ENCODE data around the gene B4GALT6.

Gene B4GALT6

DNA sequence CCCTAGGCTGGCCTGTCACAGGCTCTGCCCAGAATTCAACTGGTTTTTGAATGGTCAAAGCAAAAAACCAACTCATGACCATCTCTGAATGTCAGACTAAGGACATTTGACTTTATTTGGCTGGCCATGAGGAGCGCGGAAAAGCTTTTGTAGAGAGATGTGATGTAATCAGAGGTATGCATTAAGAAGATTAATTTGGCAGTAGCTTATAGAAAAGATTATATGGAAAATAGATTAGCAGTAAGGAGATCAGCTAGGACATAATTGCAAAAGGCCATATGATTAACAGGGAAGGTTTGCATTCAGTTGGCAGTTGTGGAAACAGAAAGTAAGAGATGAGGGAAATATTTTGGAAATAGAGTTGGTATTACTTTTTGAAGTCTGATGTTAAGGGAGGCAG is 105.0 kb downstream of the B4GALT6 start:
- peaks cover 12% of the 10 kb centered on the region for H3K4me1 ChIP-seq (ENCODE audit: control insufficient read depth, insufficient read depth, low read length, poor library complexity, severe bottlenecking)
- H3K9me3 ChIP-seq (ENCODE audit: control insufficient read depth, low read length), result no peaks in the 10 kb centered on the region
- 92% methylated on average over 2 of the region's 2 CpGs; no CpG with 5 or more reads in 1 of the 2 experiments for WGBS, 2 experiments (ENCODE audit: insufficient coverage in 2 of 2)
- no peak overlapping the region for H3K27ac ChIP-seq (ENCODE audit: low read depth, low read length, severe bottlenecking)
- H3K36me3 ChIP-seq (ENCODE audit: control insufficient read depth, insufficient read depth, low read length), result no peaks in the 10 kb centered on the region
- no peak overlapping the region for H3K4me3 ChIP-seq (ENCODE audit: extremely low read depth, insufficient read depth, low read length, poor library complexity, severe bottlenecking)

DNA sequence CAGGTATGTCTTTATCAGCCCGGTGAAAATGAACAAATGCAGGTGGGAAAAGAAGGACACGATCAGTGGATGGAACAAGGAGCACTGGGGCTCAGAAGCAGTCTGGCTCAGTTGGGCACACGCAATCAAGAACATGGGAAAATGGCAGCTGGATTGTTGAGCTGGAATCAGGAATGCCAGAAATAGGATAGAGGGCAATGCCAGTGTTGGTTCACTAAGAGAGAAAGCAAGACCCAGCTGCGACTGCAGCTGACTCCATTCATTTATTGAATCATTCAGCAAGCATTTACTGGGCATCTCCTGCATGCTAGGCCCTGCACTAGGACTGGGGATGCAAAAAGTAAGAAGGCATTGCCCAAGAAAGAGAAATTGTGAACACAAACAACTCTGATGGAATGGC is 106.3 kb downstream of the B4GALT6 start:
- H3K27ac ChIP-seq (ENCODE audit: low read depth, low read length, severe bottlenecking), result no peak overlapping the region
- WGBS, 2 experiments (ENCODE audit: insufficient coverage in 2 of 2), result 90 to 91% methylated on average over 3 of the region's 4 CpGs
- H3K4me1 ChIP-seq (ENCODE audit: control insufficient read depth, insufficient read depth, low read length, poor library complexity, severe bottlenecking), result peaks cover 12% of the 10 kb centered on the region
- no peaks in the 10 kb centered on the region for H3K9me3 ChIP-seq (ENCODE audit: control insufficient read depth, low read length)
- H3K4me3 ChIP-seq (ENCODE audit: extremely low read depth, insufficient read depth, low read length, poor library complexity, severe bottlenecking), result no peak overlapping the region
- H3K36me3 ChIP-seq (ENCODE audit: control insufficient read depth, insufficient read depth, low read length), result no peaks in the 10 kb centered on the region

GRCh38 chr18:31577195-31577594 is 107.2 kb downstream of the B4GALT6 start:
- no peaks in the 10 kb centered on the region for H3K9me3 ChIP-seq (ENCODE audit: control insufficient read depth, low read length)
- WGBS, 2 experiments (ENCODE audit: insufficient coverage in 2 of 2), result 80% methylated on average over 1 of the region's 1 CpG; no CpG with 5 or more reads in 1 of the 2 experiments
- H3K4me3 ChIP-seq (ENCODE audit: extremely low read depth, insufficient read depth, low read length, poor library complexity, severe bottlenecking), result no peak overlapping the region
- no peak overlapping the region for H3K27ac ChIP-seq (ENCODE audit: low read depth, low read length, severe bottlenecking)
- peaks cover 12% of the 10 kb centered on the region for H3K4me1 ChIP-seq (ENCODE audit: control insufficient read depth, insufficient read depth, low read length, poor library complexity, severe bottlenecking)
- H3K36me3 ChIP-seq (ENCODE audit: control insufficient read depth, insufficient read depth, low read length), result no peaks in the 10 kb centered on the region

- Histone ChIP-seq H3K27ac (ENCODE audit: low read depth, low read length, severe bottlenecking) (no peak overlapping the region), H3K36me3 (ENCODE audit: control insufficient read depth, insufficient read depth, low read length) (no peaks in the 10 kb centered on the region), H3K9me3 (ENCODE audit: control insufficient read depth, low read length) (no peaks in the 10 kb centered on the region), H3K4me3 (ENCODE audit: extremely low read depth, insufficient read depth, low read length, poor library complexity, severe bottlenecking) (no peak overlapping the region), H3K4me1 (ENCODE audit: control insufficient read depth, insufficient read depth, low read length, poor library complexity, severe bottlenecking) (peaks cover 7% of the 10 kb centered on the region)
- 67 to 69% methylated on average over 3 to 4 of the region's 4 CpGs for WGBS, 2 experiments (ENCODE audit: insufficient coverage in 2 of 2)
Observed at GRCh38 chr18:31576670-31577069, 107.7 kb downstream of the B4GALT6 start.

GRCh38 chr18:31575515-31576257 is 108.7 kb downstream of the B4GALT6 start:
- Histone ChIP-seq H3K36me3 (ENCODE audit: control insufficient read depth, insufficient read depth, low read length) (no peaks in the 10 kb centered on the region), H3K4me1 (ENCODE audit: control insufficient read depth, insufficient read depth, low read length, poor library complexity, severe bottlenecking) (peaks cover 3% of the 10 kb centered on the region), H3K27ac (ENCODE audit: low read depth, low read length, severe bottlenecking) (no peak overlapping the region), H3K4me3 (ENCODE audit: extremely low read depth, insufficient read depth, low read length, poor library complexity, severe bottlenecking) (no peak overlapping the region), H3K9me3 (ENCODE audit: control insufficient read depth, low read length) (no peaks in the 10 kb centered on the region)
- 92 to 94% methylated on average over 3 of the region's 3 CpGs for WGBS, 2 experiments (ENCODE audit: insufficient coverage in 2 of 2)

GRCh38 chr18:31574359-31574758 is 110.0 kb downstream of the B4GALT6 start:
- no CpG with 5 or more reads among the region's 1 CpG for WGBS, 2 experiments (ENCODE audit: insufficient coverage in 2 of 2)

More at GRCh38 chr18:31574359-31574758, 110.0 kb downstream of the B4GALT6 start:
- Histone ChIP-seq H3K4me3 (ENCODE audit: extremely low read depth, insufficient read depth, low read length, poor library complexity, severe bottlenecking) (no peak overlapping the region), H3K9me3 (ENCODE audit: control insufficient read depth, low read length) (no peaks in the 10 kb centered on the region), H3K36me3 (ENCODE audit: control insufficient read depth, insufficient read depth, low read length) (no peaks in the 10 kb centered on the region), H3K27ac (ENCODE audit: low read depth, low read length, severe bottlenecking) (no peak overlapping the region), H3K4me1 (ENCODE audit: control insufficient read depth, insufficient read depth, low read length, poor library complexity, severe bottlenecking) (peaks cover 3% of the 10 kb centered on the region)

Data from mesodermal cell (in vitro differentiated cells).